Fibroblast of skin of left biceps (primary cell): ENCODE results near the gene PIGV.
"Not testable (repeated sequence)": the region's sequence is repeated elsewhere in the genome, so short reads cannot be mapped to it uniquely, and the experiment has no call there.

Experiments used
- DNase-seq, 2 experiments: peaks; one replicate each; pipeline ENCODE4 v3.0.0-alpha.2; 2013; ENCODE audit warnings: low read depth in 2 of 2

The PIGV gene

DNA sequence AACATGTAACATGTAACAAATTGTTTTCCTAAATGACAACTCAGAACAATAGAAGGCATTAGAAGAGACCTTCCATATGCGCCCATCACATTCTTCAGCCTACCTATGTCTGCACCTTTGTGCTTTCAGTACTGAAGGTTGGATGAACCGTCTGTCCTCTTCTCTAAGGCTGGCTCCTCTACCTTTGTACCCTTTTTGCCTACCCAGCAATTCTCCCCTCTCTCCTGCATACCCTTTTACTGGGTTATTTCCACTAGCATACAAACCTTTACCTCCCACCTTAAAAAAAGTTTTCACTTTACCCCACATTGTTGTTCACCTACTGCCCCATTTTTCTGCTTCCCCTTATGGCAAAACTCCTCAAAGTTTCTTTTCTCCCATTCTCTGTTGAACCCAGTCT is 5.2 kb downstream of the PIGV start:
- DNase-seq, result no peak

DNA sequence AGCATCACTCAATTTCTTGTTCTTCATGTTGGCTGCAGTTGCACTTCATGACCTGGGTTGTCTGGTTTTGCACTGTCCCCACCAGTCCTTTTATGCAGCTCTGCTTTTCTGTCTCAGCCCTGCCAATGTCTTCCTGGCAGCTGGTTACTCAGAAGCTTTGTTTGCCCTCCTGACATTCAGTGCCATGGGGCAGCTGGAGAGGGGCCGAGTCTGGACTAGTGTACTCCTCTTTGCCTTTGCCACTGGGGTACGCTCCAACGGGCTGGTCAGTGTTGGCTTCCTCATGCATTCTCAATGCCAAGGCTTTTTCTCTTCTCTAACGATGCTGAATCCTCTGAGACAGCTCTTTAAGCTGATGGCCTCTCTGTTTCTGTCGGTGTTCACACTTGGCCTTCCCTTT is 6.6 kb downstream of the PIGV start:
- DNase-seq, result no peak

DNA sequence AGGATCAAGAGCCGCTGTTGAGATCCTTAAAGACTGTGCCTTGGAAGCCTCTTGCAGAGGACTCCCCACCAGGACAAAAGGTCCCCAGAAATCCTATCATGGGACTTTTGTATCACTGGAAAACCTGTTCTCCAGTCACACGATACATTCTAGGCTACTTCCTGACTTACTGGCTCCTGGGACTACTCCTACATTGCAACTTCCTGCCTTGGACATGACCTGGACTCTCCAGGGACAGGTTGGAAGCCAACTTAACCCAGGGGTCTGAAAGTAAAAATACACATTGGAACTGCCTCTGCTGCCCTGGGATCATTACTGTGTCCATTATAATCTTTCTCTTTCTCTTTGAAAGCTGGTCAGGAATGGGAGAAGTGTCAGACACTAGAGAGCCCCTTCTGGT is 9.9 kb downstream of the PIGV start:
- DNase-seq, result no peak

DNA sequence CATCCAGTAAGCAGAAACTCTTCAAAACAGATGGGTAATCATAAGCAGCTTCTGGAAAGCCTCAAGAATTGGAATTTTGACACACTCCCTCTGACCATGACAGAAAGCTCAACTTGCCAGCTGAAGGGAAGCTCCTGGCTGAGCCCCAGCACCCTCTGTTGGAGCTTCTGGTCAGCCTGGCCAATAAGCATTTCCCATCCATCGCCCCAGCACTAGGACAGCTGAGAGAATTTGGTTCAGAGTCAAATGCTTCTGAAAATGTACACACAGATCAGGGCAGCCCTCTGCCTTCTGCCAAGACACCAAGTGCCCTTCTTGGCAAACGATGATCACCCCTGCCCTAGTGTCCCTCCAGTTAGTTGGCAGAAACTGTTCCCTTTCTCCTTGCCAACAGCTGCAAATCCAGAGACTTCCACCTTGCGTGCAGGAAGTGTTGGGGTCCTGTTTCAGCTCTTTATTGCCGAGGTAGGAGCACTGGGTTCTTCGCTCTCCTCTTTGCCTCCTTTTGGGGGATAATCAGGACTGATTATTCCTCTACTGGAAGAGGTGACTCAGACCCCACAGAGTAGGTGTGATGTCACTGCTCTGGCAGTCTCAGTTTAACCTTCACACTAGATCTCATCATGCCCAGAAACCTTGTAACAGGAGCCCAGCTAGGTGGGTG is 11.9 kb downstream of the PIGV start:
- no peak for DNase-seq

DNA sequence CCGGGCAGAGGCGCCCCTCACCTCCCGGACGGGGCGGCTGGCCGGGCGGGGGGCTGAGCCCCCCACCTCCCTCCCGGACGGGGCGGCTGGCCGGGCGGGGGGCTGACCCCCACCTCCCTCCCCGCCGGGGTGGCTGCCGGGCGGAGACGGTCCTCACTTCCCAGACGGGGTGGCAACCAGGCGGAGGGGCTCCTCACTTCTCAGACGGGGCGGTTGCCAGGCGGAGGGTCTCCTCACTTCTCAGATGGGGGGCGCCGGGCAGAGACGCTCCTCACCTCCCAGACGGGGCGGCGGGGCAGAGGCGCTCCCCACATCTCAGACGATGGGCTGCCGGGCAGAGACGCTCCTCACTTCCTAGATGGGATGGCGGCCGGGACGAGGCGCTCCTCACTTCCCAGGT is 16.2 kb downstream of the PIGV start:
- DNase-seq, result not testable (repeated sequence)

DNA sequence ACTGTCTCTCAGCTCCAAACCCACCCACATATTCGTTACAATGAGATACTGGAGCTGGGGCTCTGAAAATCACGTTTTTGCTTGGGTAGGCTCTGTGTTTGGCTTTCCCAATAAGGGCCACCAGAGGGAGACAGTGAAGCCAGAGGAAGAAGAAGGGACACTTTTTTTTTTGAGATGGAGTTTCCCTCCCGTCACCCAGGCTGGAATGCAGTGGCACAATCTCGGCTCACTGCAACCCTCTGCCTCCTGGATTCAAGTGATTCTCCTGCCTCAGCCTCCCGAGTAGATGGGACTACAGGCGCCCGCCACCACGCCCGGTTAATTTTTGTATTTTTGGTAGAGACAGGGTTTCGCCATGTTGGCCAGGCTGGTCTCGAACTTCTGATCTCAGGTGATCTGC is 22.4 kb downstream of the PIGV start:
- not testable (repeated sequence) for DNase-seq

DNA sequence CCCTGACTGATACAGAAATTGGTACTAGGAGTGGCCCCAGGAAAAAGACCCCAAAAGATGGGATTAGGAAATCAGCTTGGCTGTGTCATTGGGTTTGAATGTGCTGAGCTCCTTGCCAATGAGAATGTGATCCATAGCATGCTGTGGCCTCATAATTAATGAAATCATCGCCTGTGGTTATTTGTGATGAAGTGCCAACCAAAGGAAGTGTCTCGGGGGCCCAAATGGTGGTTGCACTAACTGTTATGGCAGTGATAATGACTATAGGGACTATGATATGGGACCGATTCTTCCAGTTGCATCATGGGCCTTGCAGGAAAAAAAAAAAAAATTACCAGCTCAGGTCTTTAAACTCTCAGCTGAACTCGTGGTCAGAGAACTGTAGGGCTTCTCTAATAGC is 23.3 kb downstream of the PIGV start:
- no peak for DNase-seq

DNA sequence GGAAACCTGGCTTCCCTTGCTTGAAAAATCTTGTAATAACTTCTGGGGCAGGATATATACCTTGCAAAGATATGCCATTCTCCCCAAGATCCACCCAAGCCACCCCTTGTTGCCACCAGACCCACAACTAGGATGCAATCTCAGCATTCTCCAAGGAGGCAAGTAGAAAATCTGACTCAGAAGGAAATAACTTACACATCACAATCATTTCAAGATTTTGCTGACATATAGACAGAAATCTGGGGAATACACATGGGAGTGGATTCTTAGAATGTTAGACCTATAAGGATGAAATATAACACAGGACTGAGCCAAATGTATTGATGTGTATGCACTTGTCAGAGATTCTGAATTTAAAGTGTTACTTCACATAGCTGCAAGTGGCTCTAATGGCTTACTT is 24.0 kb downstream of the PIGV start:
- no peak for DNase-seq

DNA sequence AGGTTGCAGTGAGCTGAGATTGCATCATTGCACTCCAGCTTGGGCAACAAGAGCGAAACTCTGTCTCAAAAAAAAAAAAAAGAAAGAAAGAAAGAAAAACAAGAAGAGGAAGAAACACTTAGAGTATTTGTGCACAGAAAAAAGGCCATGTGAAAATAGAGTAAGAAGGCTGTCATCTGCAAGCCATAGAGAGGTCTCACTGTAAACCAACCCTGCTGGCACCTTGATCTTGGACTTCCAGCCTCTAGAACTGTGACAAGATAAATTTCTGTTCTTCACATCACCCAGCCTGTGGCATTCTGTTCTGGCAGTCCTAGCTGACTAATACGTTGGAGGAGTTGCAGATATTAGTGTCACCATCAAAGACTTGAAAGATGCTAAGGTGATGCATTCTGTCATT is 26.6 kb downstream of the PIGV start:
- DNase-seq, result no peak

DNA sequence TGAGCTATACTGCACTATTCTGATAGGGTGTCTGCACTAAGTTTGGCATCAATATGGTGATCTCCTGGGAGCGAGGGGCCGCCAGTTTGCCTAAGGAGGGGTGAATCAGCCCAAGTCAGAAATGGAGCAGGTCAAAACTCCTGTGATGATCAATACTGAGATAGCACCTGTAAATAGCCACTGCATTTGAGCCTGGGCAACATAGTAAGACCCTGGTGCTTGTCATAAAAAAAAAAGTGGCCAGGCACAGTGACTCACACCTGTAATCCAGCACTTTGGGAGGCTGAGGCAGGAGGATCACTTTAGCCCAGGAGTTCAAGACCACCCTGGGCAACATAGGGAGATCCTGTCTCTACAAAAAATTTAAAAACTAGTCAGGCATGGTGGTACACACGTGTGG is 27.1 kb downstream of the PIGV start:
- DNase-seq, result no peak

DNA sequence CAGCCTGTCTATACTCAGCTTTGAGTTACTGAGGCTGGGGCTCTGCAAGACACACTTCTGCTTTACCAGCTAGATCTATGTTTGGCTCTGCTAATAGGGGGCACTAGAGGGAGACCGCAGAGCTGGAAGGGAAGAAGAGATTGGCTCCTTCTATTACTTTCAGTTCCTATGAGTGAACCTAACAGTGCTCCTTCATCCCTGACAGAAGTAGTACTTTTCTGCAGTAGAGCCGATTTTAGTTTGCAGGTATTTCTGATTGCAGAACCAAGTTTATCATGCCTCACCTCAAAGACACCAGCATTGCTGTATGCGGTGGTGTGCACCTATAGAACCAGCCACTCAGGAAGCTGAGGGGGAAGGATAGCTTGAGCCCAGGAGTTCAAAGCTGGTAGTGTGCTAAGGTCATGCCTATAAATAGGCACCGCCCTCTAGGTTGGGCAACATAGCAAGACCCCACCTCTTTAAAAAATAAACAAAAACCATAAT is 33.1 kb downstream of the PIGV start:
- no peak for DNase-seq

DNA sequence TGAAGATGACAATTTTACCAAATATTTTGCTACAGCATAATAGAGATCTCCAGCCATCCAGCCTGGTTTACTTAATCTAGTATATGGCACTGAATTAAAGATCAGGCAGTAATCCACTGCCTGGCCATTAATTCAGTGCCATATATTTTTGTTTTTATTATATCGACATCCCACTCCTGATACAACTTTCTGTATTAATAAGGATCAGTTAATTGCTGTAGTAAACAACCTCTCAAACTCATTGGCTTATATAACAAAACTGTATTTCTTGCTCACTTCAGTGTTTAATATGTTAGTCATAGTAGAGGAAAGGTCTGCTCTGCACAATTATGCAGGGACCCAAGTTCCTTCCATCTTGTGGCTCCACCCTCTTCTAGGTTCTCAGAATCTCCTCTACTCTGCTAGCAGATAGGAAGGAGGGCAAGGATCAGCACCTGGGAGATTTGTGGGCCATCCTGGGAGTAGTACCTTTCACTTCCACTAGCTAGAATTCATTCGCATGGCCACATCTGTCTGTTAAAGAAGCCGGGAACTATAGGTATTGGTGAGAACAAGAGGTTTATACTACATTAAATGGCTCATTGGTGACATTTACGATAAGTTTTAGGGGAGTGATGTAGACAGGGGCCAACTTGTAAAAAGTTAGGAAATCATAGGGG is 35.1 kb downstream of the PIGV start:
- no peak for DNase-seq

DNA sequence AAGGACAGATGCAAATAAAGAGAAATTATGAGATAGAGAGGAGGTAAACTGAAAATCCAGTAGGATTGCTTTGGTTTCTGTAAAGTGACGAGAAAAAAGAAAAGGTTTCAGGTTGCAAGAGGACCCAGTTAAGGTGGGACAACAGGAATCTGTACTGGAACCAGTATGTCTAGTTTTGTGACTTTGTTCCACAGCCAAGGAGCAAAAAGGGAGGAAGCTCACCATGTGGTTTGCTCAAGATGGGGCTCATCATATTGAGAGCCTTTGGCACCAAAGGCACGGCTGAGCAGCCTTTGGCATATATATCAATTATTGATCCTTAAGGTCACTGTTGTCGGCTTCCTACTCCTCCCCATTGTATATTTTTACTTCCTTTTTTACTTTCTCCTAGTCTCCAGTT is 37.0 kb downstream of the PIGV start:
- DNase-seq, result no peak

DNA sequence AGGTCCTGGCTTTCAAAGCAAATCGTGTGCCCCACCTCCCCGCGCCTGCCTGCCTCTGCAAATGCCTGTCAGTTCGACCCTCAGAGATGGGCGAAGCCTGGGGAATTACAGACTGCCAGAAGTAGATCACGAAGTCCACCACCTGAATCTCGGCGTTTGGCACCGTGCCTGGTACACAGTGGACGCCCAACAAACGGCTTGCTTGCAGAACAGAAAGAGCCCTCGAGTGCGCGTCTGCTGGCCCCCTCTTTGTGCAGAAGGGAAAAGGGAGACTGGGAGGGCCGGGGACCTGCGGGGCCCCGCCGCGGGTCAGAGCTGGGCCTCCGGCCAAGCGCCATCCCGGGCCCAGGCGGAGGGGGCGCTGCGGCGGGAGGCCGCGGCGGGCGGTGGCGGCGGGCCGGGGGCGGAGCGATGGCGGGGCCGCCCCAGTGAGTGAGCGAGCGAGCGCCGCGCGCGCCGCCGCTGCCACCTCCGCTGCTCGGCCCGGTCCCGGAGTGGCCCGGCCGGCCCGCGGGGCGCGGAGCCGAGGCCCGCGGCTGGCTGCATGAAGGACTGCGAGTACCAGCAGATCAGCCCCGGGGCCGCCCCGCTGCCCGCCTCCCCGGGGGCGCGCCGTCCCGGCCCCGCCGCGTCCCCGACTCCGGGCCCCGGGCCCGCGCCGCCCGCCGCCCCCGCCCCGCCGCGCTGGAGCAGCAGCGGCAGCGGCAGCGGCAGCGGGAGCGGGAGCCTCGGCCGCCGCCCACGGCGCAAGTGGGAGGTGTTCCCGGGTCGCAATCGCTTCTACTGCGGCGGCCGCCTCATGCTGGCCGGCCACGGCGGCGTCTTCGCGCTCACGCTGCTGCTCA is 38.7 kb downstream of the PIGV start, which contains the start of gene ZDHHC18:
Gene ZDHHC18, plus strand, starts transcription at position 428 of the 845 bp plus-strand sequence. Its CDS starts 117 bp downstream, at position 545.
- no peak for DNase-seq

DNA sequence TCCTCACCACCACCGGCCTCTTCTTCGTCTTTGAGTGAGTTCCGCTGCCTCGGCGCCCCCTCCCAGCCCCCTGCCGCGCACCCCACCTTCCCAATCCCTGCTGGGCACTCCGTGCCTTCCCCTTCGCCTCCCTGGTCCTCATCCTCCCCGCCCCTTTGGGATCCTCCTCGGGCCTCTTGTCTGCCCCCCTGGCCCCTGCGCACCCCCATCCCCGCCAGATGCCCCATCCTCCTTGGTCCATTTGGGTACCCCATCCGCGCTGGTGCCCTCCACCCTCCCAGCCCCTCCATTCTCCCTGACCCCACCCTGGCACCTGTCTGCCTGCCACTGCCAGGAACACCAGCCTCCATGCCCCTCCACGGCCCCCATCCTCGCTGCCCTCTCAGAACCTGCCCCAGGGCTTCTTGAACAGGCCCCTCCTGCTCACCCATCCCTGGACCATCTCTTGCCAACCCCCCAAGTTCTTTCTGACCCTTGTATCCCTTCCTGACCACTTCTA is 39.4 kb downstream of the PIGV start:
- DNase-seq, result no peak

DNA sequence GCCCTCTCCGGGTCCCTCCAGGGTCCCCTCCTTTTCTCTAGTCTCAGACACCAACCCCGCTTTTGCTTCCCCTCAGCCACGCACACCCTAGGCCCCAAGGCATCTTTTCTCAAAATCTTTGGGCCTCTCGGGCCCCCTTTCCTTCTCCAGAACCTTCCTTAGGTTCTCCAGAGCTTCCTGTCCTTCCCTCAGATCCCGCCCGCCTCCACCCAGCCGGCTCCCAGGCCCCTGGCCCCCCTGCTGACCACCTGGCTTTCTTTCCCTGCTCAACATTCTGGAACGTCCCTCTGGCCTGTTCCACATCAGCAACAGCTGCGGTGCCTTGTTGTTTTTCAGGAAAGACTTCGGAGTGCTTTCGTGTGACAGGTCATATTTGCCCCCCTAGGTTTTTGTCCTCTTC is 39.9 kb downstream of the PIGV start:
- DNase-seq, result no peak

DNA sequence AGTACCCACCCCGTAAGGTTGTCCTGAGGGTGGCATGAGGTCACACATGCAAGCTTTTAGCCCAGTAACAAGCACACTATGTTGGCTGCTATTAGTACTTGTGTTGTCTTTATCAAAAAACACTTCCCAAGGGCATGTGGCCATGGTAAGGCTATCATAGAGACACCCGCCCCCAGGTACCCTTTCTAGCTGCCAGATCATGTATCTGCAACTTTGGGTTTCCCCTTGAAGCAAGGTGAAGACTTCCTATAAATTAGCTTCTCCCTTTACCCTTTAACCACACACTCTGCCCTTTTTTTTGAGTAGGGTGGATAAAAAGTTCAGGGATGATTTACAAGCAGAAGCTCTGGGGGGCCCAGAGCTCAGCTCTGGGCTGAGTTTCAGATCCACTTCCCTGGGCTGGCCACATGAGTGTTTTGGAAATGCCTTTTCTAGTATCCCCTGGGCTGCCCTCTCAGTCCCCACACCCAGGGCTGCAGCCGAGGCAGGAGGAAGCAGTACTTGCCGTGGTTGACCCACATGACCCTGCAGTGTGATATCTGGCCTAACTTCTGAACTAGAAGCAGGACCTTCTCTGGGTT is 40.8 kb downstream of the PIGV start:
- DNase-seq, result no peak

DNA sequence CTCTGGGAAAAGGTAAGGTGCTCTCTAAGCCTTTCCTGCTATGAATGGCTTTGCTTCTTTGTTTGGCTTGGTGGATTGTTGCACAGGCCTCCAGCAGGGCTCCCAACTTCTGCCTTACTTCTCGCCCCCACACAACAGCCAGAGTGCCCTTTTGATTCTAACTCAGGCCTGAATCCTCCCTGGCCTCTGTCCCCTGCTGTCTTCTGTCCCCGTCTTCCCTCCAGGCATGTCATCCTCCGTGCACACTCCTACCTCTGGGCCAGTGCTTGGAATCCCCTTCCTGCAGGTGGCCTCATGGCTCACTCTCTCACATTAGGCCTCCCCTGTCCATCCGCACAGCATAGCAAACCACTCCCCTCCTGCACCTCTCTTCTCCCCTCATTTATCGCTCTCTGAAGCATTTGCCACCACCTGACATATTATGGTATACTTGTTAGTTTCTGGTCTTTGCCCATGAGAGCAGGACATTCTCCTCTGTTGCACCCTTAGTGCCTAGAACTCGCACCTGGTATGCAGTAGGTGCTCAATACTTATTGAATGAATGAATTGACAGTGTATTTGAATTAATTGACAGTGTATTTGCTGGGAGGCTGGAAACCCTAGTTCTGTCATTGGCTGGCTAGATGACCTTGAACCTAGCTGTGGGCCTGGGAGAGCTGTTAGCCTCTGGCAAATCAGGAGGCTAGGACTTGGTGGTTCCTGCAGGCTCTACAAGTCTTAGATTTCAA is 41.6 kb downstream of the PIGV start:
- no peak for DNase-seq

DNA sequence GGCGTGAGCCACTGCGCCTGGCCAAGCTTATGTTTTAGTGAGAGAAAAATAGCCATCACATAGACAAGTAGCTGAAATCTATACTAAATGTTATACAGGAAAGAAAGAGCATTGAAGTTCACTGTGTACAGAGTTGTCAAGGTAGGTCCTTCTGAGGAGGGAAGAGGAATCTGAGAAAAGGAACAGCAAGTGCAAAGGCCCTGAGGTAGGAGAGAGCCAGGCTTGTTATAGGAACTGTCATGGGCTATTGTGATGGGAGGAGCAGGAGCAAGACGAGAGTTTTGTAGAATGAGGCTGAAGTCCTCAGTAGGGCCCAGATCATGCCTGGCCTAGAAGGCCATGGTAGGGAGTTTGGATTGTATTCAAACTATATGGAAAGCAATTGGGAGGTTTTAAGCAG is 43.3 kb downstream of the PIGV start:
- DNase-seq, result no peak

DNA sequence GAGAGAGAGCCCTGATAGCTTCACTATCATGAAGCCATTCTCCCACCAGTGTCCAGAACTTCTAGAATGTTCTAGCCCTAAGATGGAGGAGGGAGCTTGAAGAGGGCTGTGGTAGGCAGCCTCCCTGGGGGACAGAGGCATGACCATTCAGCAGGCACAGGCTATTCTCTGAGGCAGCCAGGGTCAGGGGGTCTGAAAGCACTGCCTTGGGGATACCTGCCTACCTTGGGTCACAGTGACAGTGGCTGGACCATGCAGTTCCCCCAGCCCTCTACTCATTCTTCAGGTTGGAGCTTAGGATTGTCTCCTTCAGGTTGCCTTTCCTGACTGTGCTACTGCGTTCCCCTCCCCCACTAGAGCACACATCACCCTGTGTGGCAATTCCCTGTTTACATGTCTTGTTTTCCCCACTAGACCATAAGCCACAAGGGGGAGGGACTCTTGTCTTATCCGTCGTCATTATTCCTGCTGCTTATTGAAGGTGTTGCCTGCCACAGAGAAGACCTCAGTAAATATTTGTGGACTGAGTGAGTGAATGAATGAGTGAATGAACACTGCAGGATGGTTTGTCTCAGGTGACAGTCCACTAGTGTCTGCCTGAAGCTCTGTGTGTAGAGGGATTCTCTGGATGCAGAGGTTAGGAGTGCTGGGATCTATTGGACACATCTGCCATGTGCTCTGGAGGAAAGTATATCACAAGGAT is 43.9 kb downstream of the PIGV start:
- DNase-seq, result no peak
